SK-N-SH (cell line): Measurements from ENCODE around the gene TDRKH.
"Not testable (repeated sequence)": the region's sequence is repeated elsewhere in the genome, so short reads cannot be mapped to it uniquely, and the experiment has no call there.

Experiments used
- CTCF ChIP-seq: fragments of 200-600 bp; sonication (generic); IDR thresholded peaks from 2 replicates; pipeline ENCODE4 v1.6.1; 2017; ENCODE audit warnings: antibody characterized with exemption, mild to moderate bottlenecking, moderate library complexity
- EP300 ChIP-seq, 2 experiments: IDR thresholded peaks; 2 replicates each; pipeline versions ENCODE4 v1.4.0 to v1.6.1; 2012; ENCODE audit warnings: borderline replicate concordance in 1 of 2, low read depth in 1 of 2, low read length in 1 of 2
- FOSL2 ChIP-seq: IDR thresholded peaks from 2 replicates; pipeline ENCODE4 v1.4.0; 2012; ENCODE audit warnings: low read depth, mild to moderate bottlenecking, moderate library complexity, borderline replicate concordance
- FOXJ3 ChIP-seq: sonication (generic); formaldehyde crosslinking; IDR thresholded peaks from 2 replicates; pipeline ENCODE4 v1.5.1; 2020; ENCODE audit warnings: mild to moderate bottlenecking, missing genetic modification reagents
- JUND ChIP-seq: IDR thresholded peaks from 2 replicates; pipeline ENCODE4 v1.4.0; 2012
- MXI1 ChIP-seq: IDR thresholded peaks from 2 replicates; pipeline ENCODE4 v1.6.1; 2012; ENCODE audit warnings: mild to moderate bottlenecking, low read depth, low read length, improper control_type of control experiment
- POLR2AphosphoS5 ChIP-seq: IDR thresholded peaks from 2 replicates; pipeline ENCODE4 v1.6.1; 2012; ENCODE audit warnings: low read depth, low read length
- RXRA ChIP-seq: IDR thresholded peaks from 2 replicates; pipeline ENCODE4 v1.4.0; 2012; ENCODE audit warnings: low read depth, mild to moderate bottlenecking, borderline replicate concordance
- SIN3A ChIP-seq: IDR thresholded peaks from 2 replicates; pipeline ENCODE4 v1.6.1; 2012; ENCODE audit warnings: low read depth, mild to moderate bottlenecking, low read length, moderate library complexity, borderline replicate concordance
- SMC3 ChIP-seq: IDR thresholded peaks from 2 replicates; pipeline ENCODE4 v1.6.1; 2012; ENCODE audit warnings: low read depth, low read length, improper control_type of control experiment
- TEAD4 ChIP-seq: IDR thresholded peaks from 2 replicates; pipeline ENCODE4 v1.4.0; 2012; ENCODE audit warnings: mild to moderate bottlenecking, borderline replicate concordance; ENCODE audit not compliant: insufficient read depth
- TF ChIP-seq, protein P1 (sequence below): fragments of 150-350 bp; IDR thresholded peaks from 2 replicates; pipeline ENCODE4 v1.6.1; 2017; ENCODE audit warnings: antibody characterized with exemption, low read length, low read depth, borderline replicate concordance
- TF ChIP-seq, protein P2 (sequence below): IDR thresholded peaks from 2 replicates; pipeline ENCODE4 v1.4.0; 2012; ENCODE audit warnings: low read depth

GRCh38 chr1:151769270-151769669, 21.0 kb downstream of the TDRKH start:
- not testable (repeated sequence) for TF ChIP-seq CTCF; EP300 (IDR thresholded peaks at IDR 0.05; ENCODE audit: borderline replicate concordance in 1 of 2, low read depth in 1 of 2, low read length in 1 of 2); JUND; FOXJ3; POLR2AphosphoS5; SIN3A; MXI1; TEAD4; FOSL2; RXRA; SMC3
- TF ChIP-seq, protein P1, sequence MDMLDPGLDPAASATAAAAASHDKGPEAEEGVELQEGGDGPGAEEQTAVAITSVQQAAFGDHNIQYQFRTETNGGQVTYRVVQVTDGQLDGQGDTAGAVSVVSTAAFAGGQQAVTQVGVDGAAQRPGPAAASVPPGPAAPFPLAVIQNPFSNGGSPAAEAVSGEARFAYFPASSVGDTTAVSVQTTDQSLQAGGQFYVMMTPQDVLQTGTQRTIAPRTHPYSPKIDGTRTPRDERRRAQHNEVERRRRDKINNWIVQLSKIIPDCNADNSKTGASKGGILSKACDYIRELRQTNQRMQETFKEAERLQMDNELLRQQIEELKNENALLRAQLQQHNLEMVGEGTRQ, result not testable (repeated sequence)
- TF ChIP-seq, protein P2, sequence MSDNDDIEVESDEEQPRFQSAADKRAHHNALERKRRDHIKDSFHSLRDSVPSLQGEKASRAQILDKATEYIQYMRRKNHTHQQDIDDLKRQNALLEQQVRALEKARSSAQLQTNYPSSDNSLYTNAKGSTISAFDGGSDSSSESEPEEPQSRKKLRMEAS, result not testable (repeated sequence)
